ENCODE results near the gene GAB2.
"Not testable (repeated sequence)": the region's sequence is repeated elsewhere in the genome, so short reads cannot be mapped to it uniquely, and the experiment has no call there.

The GAB2 gene

GRCh38 chr11:78417175-78417887 is at the start of gene GAB2:
GAB2 (minus strand) TSS chr11:78417820; CDS start chr11:78417720, 100 bp downstream.
- peak; percentile 20 to 35 for DNase-seq

DNA sequence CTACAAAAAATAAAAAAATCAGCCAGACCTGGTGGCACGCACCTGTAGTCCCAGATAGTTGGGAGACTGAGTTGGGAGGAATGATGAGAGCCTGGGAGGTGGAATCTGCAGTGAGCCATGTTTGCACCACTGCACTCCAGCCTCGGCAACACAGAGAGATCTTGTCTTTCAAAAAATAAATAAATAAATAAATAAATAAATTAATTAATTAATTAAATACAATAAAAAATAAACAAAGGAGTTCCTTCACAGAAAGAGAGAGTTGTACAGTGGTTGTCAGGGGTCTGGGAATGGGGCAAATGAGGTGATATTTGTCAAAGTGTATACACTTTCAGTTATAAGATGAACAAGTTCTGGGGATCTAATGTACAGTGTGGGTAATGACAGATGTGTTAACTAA is 49.8 kb upstream of the GAB2 start:
- no peak for DNase-seq

DNA sequence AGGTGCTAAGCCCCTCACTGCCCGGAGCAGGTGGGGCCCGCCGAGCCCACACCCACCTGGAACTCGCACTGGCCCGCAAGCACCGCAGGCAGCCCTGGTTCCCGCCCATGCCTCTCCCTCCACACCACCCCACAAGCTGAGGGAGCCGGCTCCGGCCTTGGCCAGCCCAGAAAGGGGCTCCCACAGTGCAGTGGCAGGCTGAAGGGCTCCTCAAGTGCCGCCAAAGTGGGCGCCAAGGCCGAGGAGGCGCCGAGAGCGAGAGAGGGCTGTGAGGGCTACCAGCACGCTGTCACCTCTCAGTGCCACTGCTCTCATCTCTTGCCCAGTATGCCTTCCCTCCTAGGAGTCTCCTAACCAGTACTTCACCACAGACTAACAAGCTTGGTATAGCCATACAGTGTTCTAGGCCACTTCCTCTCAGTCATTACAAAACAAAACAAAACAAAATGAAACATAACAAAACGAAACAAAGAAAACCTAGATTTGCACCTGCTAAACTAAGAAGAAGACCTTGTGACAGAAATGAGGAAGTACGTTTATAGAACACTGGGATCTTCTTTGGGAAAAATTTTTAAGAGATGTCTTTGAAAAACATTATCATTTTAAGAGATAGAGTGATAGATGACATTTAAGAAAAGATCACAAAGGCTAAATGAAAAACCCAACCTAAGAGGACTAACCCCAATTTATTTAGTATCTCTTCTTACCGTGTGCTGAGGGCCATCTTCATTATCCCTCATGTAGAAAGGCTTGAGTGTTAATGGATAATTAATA is 47.7 kb upstream of the GAB2 start:
- DNase-seq: no peak

DNA sequence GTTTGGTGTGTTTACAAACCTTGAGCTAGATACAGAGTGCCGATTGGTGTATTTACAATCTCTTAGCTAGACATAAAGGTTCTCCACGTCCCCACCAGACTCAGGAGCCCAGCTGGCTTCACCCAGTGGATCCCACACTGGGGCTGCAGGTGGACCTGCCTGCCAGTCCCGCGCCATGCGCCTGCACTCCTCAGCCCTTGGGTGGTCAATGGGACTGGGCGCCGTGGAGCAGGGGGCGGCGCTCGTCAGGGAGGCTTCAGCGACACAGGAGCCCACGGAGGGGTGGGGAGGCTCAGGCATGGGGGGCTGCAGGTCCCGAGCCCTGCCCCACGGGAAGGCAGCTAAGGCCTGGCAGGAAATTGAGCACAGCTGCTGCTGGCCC is 47.2 kb upstream of the GAB2 start:
- DNase-seq: not testable (repeated sequence)

DNA sequence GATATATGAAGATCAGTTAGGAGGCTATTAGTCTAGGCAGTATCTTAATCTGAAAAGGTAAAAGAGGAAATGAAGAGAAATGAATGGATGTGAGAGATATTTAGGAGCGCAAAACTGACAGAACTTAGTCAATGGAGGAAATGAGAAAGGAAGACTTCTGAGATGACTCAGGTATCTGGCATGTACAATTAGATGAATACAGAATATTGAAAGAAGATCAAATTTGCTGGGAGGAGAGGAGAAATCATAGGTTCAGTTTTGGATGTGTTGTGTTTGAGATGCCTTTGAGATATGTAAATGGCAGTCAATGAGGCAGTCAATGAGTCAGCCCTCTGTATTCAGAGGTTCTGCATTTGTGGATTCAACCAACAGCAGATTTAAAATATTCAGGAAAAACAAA is 42.9 kb upstream of the GAB2 start:
- DNase-seq: no peak

DNA sequence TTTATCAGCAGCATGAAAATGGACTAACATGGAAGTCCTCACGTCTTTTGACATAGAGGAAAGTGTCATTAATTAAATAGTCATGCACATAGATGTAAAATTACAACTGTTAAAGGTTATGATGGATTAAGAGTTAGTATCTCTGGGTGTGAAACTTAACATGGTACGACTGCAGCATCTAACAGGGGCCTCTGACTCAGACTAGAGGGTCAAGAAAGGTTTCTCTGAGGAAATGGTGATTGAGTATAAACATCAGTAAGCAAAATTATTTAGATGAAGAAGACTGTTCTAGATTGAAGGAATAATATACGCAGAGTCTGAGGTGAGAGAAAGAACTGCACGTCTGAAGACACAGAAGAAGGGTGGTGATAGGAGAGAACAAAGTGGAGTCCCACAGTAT is 42.1 kb upstream of the GAB2 start:
- no peak for DNase-seq

GRCh38 chr11:78457448-78457847 is 39.8 kb upstream of the GAB2 start:
- no peak for DNase-seq

DNA sequence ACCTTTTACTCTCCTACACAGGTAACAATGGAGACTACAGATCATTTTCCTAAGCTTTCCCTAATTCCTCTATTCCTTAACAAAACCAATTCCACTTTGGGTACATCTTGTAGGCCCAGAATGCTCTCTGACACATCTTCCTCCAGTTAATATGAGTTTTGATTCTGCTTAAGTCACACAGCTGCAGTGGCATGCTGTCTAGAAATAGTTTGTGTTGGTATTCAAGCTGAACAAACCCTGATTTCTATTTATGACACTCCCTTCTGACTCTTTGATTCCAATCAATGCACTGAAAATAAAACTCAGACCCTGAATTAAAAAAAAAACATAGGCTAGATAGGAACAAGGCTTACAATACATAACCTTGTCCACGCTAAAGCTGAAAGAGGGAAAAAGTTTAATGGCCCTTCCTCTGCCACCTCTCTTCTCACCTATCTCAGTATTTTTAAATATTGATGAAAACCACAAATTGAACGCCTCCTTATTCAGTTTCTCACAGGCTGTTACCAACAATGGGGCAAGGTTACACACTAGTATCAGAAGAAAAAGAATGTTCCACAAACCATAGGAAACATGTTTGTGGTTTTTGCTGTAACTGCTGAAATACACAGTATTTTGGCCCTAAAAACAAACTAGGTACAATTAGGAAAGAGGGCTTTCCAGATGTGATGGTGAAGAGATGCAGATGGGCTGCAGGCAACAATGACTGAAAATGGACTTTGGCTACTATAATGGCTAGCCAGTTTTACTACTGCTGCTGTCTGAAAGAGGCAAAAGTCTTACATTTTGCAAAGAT is 35.7 kb upstream of the GAB2 start:
- DNase-seq: no peak

GRCh38 chr11:78451371-78452150 is 33.9 kb upstream of the GAB2 start:
- DNase-seq: no peak

DNA sequence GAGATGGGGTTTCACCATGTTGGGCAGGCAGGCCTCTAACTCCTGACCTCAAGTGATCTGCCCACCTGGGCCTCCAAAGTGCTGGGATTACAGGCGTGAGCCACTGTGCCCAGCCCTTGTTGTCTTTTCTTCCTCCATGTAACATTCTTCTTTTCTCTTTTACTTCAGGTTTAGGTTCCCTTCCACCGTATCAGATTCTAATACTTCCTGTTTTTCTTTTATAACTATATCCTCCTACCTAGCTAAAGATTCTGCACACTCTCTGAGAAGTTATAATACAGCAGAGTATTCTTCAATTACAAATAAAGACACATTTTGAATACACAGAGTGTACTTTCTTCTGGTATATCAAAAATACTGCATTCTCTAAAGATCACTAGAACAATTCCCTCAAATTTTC is 33.2 kb upstream of the GAB2 start:
- no peak for DNase-seq

DNA sequence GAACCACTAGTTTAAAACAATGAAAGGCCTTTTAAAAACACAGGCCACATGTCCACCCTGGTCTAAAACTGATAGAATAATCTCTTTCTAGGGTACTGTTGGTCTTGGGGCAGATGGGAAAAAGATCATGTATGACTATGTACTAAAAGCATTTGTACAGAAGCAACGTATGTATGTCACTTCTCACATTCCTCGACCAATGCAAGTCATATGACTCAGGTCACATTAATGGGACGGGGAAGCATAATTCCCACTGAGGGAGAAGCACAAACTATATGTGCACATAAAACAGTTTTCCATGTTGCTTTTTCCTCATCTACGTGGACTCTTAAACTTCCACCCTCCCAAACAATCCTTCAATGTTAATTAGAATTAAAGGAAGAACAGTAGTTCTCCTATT is 32.2 kb upstream of the GAB2 start:
- no peak for DNase-seq

DNA sequence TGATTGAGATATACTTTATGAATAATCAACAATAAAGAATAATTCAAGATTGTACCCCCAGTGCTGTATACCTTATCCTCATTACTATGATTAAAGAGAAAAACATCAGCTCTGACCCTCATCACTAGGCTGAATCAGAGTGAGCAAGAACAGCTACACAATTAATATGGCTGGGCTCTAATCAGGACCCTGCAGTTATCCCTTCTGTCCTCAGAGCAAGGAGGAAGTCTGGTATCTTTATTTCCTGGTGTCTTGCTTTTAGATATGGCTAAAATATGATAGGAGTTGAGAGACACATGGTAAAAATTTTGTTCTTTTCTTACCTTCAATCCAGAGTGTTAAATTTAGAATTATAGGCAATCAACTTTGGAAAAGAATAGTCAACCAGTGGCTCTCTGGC is 28.6 kb upstream of the GAB2 start:
- DNase-seq: no peak

GRCh38 chr11:78444726-78445125 is 27.1 kb upstream of the GAB2 start:
- no peak for DNase-seq

- no peak for DNase-seq
These were observed 24.3 kb upstream of the GAB2 start for GRCh38 chr11:78441956-78442355.

- no peak for DNase-seq
These were observed 20.8 kb upstream of the GAB2 start for GRCh38 chr11:78438298-78438975.

DNA sequence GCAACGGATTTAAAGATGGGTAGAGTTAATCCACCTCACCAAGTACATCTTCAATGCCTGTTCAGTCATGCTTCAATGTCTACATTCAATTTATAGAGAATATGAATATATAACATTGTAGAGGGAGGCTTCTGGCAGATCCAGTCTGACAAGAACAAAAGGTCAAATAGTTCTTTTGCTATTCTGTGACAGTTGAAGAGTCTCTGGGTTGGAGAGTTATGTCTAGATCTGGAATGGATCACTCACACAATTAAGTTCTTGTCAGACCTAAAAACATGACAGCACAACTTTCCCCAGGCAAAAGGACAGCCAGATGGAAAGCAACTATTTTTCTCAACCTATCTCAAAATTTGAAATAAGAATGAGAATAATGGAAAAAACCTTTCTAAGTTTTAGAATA is 15.3 kb upstream of the GAB2 start:
- no peak for DNase-seq

DNA sequence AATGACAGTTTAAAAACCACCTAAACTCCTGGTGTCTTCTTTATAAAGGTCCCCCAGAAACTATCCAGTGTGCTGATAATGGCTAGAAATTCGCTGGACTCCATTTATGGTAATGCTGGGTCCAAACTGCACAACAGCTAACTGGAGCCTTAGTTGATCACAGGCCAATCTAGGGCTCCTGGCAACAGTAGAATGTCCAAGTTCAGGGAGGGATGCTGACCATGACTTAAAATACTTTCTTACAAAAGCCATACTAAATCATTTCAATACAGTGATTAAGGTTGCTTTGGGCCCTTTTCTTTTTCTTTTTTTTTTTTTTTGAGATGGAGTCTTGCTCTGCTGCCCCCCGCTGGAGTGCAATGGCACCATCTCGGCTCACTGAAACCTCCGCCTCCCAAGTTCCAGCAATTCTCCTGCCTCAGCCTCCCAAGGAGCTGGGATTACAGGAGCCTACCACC is 14.5 kb upstream of the GAB2 start:
- DNase-seq: no peak

- DNase-seq: no peak
These were observed 12.0 kb upstream of the GAB2 start for GRCh38 chr11:78429660-78430059.

- DNase-seq: no peak
These were observed 11.6 kb upstream of the GAB2 start for GRCh38 chr11:78429209-78429608.

- DNase-seq: no peak
These were observed 11.2 kb upstream of the GAB2 start for GRCh38 chr11:78428773-78429172.

DNA sequence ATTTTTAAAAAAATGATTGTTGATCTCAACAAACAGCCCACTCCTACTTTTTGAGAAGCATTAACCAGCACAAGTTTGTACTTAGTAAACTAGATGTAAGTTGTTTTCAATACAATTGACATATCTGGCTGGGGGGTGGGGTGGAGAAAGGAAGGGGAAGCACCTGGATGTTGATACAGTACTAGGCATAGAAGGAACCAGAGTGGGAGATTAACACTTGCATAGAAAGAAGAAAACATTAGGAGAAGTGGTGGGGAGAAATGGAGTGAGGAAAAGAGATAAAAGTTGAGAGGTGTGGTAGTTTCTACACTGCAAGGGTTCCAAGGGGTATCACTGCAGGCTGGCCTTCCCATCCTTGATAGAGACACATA is 10.6 kb upstream of the GAB2 start:
- no peak for DNase-seq

- DNase-seq: no peak
These were observed 10.1 kb upstream of the GAB2 start for GRCh38 chr11:78427615-78428265.

All from activated CD4-positive, alpha-beta T cell treated with anti-CD3 and anti-CD28 coated beads for 4 hours (primary cell).